Uterus (tissue), 4 donors: Measurements from ENCODE around the gene MRPL33. TPM values are rescaled to one million over a fixed set of nuclear protein-coding genes. Genes with fewer than 3 reads are reported as not detected.

Experiments used
- DNase-seq, 2 donors: peaks; one replicate each; pipeline ENCODE4 v3.0.0-alpha.2; 2019 to 2020
- H3K27ac ChIP-seq, 2 donors: fragments of 200-600 bp; sonication (generic); 1 replicate in 1 of 2; 2 replicates in 1 of 2; pipeline ENCODE4 v1.5.1; 2016 to 2018
- H3K27me3 ChIP-seq, 2 donors: fragments of 200-600 bp; sonication (generic); one replicate each; pipeline ENCODE4 v1.5.1; 2018 to 2019; ENCODE audit warnings: control low read depth in 1 of 2
- H3K36me3 ChIP-seq, 2 donors: fragments of 200-600 bp; sonication (generic); one replicate each; pipeline ENCODE4 v1.5.1; 2019; ENCODE audit warnings: control low read depth in 1 of 2
- H3K4me1 ChIP-seq, 2 donors: fragments of 200-600 bp; sonication (generic); one replicate each; pipeline ENCODE4 v1.5.1; 2018 to 2019; ENCODE audit warnings: control low read depth in 1 of 2
- H3K4me3 ChIP-seq, 2 donors: fragments of 200-600 bp; sonication (generic); 1 replicate in 1 of 2; 2 replicates in 1 of 2; pipeline ENCODE4 v1.5.1; 2018 to 2019; ENCODE audit warnings: mild to moderate bottlenecking in 1 of 2
- H3K9me3 ChIP-seq, 2 donors: fragments of 200-600 bp; sonication (generic); one replicate each; pipeline ENCODE4 v1.5.1; 2019; ENCODE audit warnings: control low read depth in 1 of 2
- CTCF ChIP-seq, 4 experiments: fragments of 200-600 bp in 2 of 4; fragments of 450-650 bp in 2 of 4; sonication (generic) in 2 of 4; IDR thresholded peaks; one replicate each; pipeline ENCODE4 v1.5.1; 2016 to 2019; ENCODE audit warnings: antibody characterized with exemption in 4 of 4, mild to moderate bottlenecking in 2 of 4, moderate library complexity in 1 of 4
- POLR2A ChIP-seq, 2 donors: fragments of 450-650 bp; IDR thresholded peaks; one replicate each; pipeline ENCODE4 v1.6.1; 2016; ENCODE audit warnings: antibody characterized with exemption in 2 of 2, mild to moderate bottlenecking in 1 of 2, moderate library complexity in 1 of 2
- intact Hi-C: fragments of 100-400 bp; cut with DNase I; formaldehyde crosslinking; loops from one replicate; pipeline ENCODE4 v1.15.1; 2023; ENCODE audit warnings: low total_unique reads
- total RNA-seq, 4 donors: library from RNA; depleted of rRNA in 3 of 4; stranded (reverse); fragments of >200 nt in 3 of 4; gene quantifications; one replicate each; pipeline versions ENCODE4 v1.1.0 to v1.2.4, GENCODE V29; 2014 to 2023
- donor health status: DM: yes; HTN: yes; CAD: no.

The MRPL33 gene
- total RNA-seq, 4 donors from 2014 or later: 51.7 to 404 (median 71.4) TPM

GRCh38 chr2:27797841-27798240 is 26.3 kb downstream of the MRPL33 start:
- no peaks in the 10 kb centered on the region for H3K36me3 ChIP-seq
- TF ChIP-seq POLR2A (IDR thresholded peaks at IDR 0.05): no peak
- no peak for TF ChIP-seq CTCF (IDR thresholded peaks at IDR 0.05)
- H3K27ac ChIP-seq: peak overlapping the region; percentile 78 to 84
- intact Hi-C loops: no loop called here
- H3K4me1 ChIP-seq: no peaks in the 10 kb centered on the region
- no peaks in the 10 kb centered on the region for H3K27me3 ChIP-seq
- H3K9me3 ChIP-seq: no peaks in the 10 kb centered on the region
- DNase-seq: no peak
- H3K4me3 ChIP-seq: no peak overlapping the region

GRCh38 chr2:27798486-27798885 is 27.0 kb downstream of the MRPL33 start:
- H3K27me3 ChIP-seq: no peaks in the 10 kb centered on the region
- H3K4me1 ChIP-seq: no peaks in the 10 kb centered on the region
- H3K9me3 ChIP-seq: no peaks in the 10 kb centered on the region
- intact Hi-C loops: no loop called here
- TF ChIP-seq POLR2A (IDR thresholded peaks at IDR 0.05) (no peak), CTCF (IDR thresholded peaks at IDR 0.05) (no peak)
- peak overlapping the region; percentile 78 to 84 for H3K27ac ChIP-seq
- H3K36me3 ChIP-seq: no peaks in the 10 kb centered on the region
- DNase-seq: no peak
- H3K4me3 ChIP-seq: no peak overlapping the region

DNA sequence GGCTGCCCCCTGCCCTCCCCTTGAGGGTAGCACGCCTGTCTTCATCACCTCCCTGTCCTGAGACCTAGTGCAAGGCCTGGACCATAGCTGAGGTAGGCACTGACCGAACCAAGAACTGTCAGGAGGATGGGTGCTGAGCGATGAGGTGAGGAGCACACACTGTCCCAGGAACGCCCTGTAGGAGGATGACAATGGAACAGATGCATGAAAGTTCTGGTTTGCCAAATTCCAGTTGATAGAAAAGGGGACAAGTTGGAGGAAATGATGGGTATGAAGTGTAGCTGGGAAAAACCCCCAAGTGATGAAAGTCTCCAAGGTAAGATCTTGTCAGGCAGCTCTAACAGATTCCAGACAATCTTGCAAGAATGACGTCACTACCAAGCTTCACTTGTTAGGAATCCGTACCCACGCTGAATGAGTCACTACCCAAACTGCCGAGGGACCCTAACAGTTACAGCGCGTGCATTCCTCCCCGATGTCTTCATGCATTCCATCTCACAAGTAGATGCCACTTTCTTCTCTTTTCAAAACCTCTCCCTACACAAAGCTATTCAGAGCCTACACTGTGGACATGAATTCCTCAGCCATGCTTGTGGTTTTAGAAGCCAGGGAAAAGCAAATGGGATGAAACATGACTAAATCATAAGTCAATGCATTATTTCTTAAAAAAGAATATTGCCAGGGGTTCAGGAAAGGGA is 27.6 kb downstream of the MRPL33 start:
- H3K4me3 ChIP-seq: no peak overlapping the region
- intact Hi-C loops: no loop called here
- peak; percentile 70 to 86 for DNase-seq
- TF ChIP-seq CTCF (IDR thresholded peaks at IDR 0.05) (no peak), POLR2A (IDR thresholded peaks at IDR 0.05) (no peak)
- H3K27me3 ChIP-seq: no peaks in the 10 kb centered on the region
- H3K9me3 ChIP-seq: no peaks in the 10 kb centered on the region
- no peaks in the 10 kb centered on the region for H3K36me3 ChIP-seq
- H3K27ac ChIP-seq: peak overlapping the region; percentile 78 to 84
- H3K4me1 ChIP-seq: no peaks in the 10 kb centered on the region

DNA sequence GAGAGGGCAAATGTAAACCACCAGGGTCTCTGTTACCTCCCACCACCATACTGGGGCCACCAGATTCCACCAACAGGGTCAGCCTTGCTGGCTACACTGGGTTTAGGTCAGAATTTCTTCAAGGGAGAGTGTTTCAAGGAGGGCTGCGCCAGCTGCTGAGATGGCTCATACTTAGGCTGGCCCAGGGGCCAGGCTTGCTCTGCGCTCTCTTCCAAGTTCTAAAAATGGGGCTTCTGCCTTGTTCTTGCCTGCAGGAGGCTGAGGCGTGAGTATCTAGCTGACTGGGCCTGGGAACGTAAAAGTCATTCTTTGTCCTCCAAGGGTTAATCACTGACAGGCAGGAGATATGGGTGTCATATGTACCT is 28.1 kb downstream of the MRPL33 start:
- H3K27me3 ChIP-seq: no peaks in the 10 kb centered on the region
- intact Hi-C loops: no loop called here
- H3K27ac ChIP-seq: peak overlapping the region; percentile 78 to 84
- H3K4me3 ChIP-seq: no peak overlapping the region
- no peaks in the 10 kb centered on the region for H3K9me3 ChIP-seq
- no peaks in the 10 kb centered on the region for H3K36me3 ChIP-seq
- DNase-seq: no peak
- TF ChIP-seq POLR2A (IDR thresholded peaks at IDR 0.05) (no peak), CTCF (IDR thresholded peaks at IDR 0.05) (no peak)
- H3K4me1 ChIP-seq: no peaks in the 10 kb centered on the region

GRCh38 chr2:27800856-27801255 is 29.3 kb downstream of the MRPL33 start:
- H3K36me3 ChIP-seq: no peaks in the 10 kb centered on the region
- H3K27me3 ChIP-seq: no peaks in the 10 kb centered on the region
- H3K4me3 ChIP-seq: no peak overlapping the region
- TF ChIP-seq POLR2A (IDR thresholded peaks at IDR 0.05) (no peak), CTCF (IDR thresholded peaks at IDR 0.05) (no peak)
- no peaks in the 10 kb centered on the region for H3K9me3 ChIP-seq
- intact Hi-C loops: no loop called here
- H3K27ac ChIP-seq: no peak overlapping the region
- DNase-seq: no peak
- no peaks in the 10 kb centered on the region for H3K4me1 ChIP-seq
